Neural crest cell (in vitro differentiated cells): ENCODE data around the gene COX6A2. TPM values are rescaled to one million over a fixed set of nuclear protein-coding genes. Genes with fewer than 3 reads are reported as not detected.

Experiments used
- DNase-seq: peaks from one replicate; pipeline ENCODE4 v3.0.0; 2021; ENCODE audit warnings: low read depth, mixed read lengths, low spot score
- H3K27ac Mint-ChIP-seq: one replicate; pipeline ENCODE4 v1.8.0; 2021; ENCODE audit warnings: mild to moderate bottlenecking, mixed read lengths; ENCODE audit not compliant: unreplicated experiment
- H3K27me3 Mint-ChIP-seq: 2 replicates; pipeline ENCODE4 v1.8.0; 2021; ENCODE audit warnings: low read depth, mild to moderate bottlenecking, mixed read lengths
- H3K36me3 Mint-ChIP-seq: 2 replicates; pipeline ENCODE4 v1.8.0; 2021; ENCODE audit warnings: low read depth, mild to moderate bottlenecking, mixed read lengths
- H3K4me1 Mint-ChIP-seq: 2 replicates; pipeline ENCODE4 v1.8.0; 2021; ENCODE audit warnings: mixed read lengths
- H3K4me3 Mint-ChIP-seq: one replicate; pipeline ENCODE4 v1.8.0; 2021; ENCODE audit warnings: mild to moderate bottlenecking, mixed read lengths
- H3K9me3 Mint-ChIP-seq: 2 replicates; pipeline ENCODE4 v1.8.0; 2021; ENCODE audit warnings: mixed read lengths
- total RNA-seq: library from RNA; stranded (reverse); gene quantifications from 2 replicates; pipeline ENCODE4 v1.2.1, GENCODE V29; 2021
- TF ChIP-seq, protein P1 (sequence below): fragments of 200-600 bp; sonication (generic); conservative IDR thresholded peaks from 2 replicates; pipeline ENCODE4 v1.5.0; 2021; ENCODE audit warnings: antibody characterized with exemption, mild to moderate bottlenecking

The COX6A2 gene
- total RNA-seq, 1 donor from 2014 or later = not detected

DNA sequence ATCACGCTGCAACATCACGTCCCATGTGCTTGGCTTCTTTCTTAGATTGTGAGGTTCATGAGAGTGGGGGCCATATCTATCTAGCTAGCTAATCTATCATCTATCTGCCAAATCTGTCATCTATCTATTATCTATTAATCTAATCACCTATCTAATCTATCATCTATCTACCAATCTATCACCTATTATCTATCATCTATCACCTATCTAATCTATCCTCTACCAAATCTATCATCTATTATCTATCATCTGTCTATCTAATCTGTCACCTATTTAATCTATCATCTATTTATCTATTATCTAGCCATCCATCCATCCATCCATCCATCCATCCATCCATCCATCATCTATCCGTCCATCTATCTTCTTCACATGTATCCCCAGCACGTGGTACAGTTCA is 14.2 kb downstream of the COX6A2 start:
- TF ChIP-seq, protein P1, sequence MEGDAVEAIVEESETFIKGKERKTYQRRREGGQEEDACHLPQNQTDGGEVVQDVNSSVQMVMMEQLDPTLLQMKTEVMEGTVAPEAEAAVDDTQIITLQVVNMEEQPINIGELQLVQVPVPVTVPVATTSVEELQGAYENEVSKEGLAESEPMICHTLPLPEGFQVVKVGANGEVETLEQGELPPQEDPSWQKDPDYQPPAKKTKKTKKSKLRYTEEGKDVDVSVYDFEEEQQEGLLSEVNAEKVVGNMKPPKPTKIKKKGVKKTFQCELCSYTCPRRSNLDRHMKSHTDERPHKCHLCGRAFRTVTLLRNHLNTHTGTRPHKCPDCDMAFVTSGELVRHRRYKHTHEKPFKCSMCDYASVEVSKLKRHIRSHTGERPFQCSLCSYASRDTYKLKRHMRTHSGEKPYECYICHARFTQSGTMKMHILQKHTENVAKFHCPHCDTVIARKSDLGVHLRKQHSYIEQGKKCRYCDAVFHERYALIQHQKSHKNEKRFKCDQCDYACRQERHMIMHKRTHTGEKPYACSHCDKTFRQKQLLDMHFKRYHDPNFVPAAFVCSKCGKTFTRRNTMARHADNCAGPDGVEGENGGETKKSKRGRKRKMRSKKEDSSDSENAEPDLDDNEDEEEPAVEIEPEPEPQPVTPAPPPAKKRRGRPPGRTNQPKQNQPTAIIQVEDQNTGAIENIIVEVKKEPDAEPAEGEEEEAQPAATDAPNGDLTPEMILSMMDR = no peak
- H3K27me3 Mint-ChIP-seq = peaks cover 34% of the 10 kb centered on the region
- H3K9me3 Mint-ChIP-seq = peaks cover 4% of the 10 kb centered on the region
- no peak overlapping the region for H3K27ac Mint-ChIP-seq
- no peaks in the 10 kb centered on the region for H3K4me1 Mint-ChIP-seq
- DNase-seq = no peak
- H3K36me3 Mint-ChIP-seq = no peaks in the 10 kb centered on the region
- H3K4me3 Mint-ChIP-seq = no peak overlapping the region

DNA sequence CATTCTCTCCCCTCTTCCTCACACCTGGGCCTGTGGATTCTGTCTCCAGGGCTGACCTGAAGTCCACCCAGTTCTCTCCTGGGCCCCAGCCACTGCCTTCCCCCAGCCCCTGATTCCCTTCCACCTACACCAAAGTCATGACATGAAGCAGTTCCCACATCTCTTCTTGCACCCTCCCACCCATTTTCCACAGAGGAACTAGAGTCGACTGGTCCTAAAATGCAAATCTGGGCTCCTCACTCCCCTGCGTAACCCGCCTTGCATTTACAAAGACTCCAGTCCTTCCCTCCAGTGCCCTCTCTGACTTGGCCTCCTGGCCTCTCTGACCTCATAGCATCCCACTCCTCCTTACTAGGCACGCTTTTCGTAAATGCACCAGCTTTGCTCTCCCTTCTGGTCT is 14.8 kb downstream of the COX6A2 start:
- peak overlapping the region; percentile 60 for H3K27ac Mint-ChIP-seq
- peaks cover 35% of the 10 kb centered on the region for H3K27me3 Mint-ChIP-seq
- H3K9me3 Mint-ChIP-seq = peaks cover 4% of the 10 kb centered on the region
- DNase-seq = no peak
- H3K4me1 Mint-ChIP-seq = no peaks in the 10 kb centered on the region
- no peak overlapping the region for H3K4me3 Mint-ChIP-seq
- H3K36me3 Mint-ChIP-seq = no peaks in the 10 kb centered on the region
- TF ChIP-seq, protein P1 = no peak

DNA sequence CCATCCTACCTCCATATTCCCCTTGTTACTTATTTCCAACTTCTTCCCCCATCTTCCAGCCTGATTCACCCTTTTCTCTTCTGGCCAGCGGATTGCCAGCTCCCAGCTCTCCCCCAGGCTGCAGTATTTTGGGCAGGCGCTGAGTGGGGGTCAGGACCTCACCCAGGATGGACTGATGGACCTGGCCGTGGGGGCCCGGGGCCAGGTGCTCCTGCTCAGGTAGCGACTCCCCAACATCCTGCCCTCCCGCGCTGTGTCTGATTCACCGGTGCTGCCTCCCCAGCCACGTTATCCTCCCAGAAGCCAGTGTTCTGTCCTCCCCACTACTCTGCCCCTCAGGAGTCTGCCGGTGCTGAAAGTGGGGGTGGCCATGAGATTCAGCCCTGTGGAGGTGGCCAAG is 15.4 kb downstream of the COX6A2 start:
- DNase-seq = no peak
- H3K4me1 Mint-ChIP-seq = no peaks in the 10 kb centered on the region
- no peaks in the 10 kb centered on the region for H3K9me3 Mint-ChIP-seq
- H3K27ac Mint-ChIP-seq = no peak overlapping the region
- H3K4me3 Mint-ChIP-seq = no peak overlapping the region
- TF ChIP-seq, protein P1 = no peak
- H3K36me3 Mint-ChIP-seq = no peaks in the 10 kb centered on the region
- H3K27me3 Mint-ChIP-seq = peaks cover 34% of the 10 kb centered on the region

DNA sequence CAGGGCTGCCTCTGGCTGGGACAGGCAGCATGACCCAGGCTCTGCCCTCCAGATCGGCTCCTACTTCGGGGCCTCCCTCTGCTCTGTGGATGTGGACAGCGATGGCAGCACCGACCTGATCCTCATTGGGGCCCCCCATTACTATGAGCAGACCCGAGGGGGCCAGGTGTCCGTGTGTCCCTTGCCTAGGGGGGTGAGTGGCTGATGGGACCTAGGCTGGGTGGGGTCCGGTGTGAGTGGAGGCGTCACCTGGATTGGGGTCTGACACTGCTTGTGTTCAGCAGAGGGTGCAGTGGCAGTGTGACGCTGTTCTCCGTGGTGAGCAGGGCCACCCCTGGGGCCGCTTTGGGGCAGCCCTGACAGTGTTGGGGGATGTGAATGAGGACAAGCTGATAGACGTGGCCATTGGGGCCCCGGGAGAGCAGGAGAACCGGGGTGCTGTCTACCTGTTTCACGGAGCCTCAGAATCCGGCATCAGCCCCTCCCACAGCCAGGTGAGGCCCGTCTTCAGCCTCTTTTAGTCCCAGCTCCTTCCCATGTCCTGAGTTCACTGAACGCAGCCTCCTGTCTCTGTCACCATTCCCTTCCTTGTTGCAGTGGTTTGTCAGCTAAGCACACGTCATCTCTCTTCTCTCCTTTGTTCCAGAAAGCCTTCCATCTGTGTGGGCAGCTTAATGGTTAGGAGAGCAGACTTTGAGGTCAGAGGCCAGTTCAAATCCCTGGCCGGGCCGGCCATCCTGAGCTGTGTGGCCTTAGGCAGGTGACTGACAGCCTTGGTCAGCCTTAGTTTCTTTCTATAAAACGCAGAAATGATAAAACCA is 16.9 kb downstream of the COX6A2 start:
- Mint-ChIP-seq H3K27me3 (peaks cover 35% of the 10 kb centered on the region), H3K36me3 (no peaks in the 10 kb centered on the region), H3K9me3 (no peaks in the 10 kb centered on the region), H3K27ac (no peak overlapping the region), H3K4me1 (no peaks in the 10 kb centered on the region), H3K4me3 (no peak overlapping the region)
- no peak for DNase-seq
- TF ChIP-seq, protein P1 = no peak

DNA sequence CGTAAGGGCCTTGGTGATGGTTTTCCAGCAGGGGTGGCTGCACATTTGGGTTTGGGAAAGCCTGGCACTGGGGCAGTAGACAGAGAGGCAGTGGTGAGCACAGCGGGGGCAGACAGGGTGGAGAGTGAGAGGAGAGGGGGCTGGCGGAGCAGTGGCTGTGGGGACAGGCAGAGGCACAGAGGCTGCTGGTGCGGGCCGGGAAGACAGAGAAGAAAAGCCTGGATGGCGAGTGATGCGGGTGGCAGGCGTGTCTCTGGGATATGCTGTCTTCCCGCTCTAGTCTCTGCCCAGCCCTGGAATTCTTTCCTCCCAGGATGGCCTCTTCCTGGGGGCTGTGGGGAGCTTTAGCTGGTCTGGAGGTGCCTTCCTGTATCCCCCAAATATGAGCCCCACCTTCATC is 18.1 kb downstream of the COX6A2 start:
- no peak for DNase-seq
- H3K36me3 Mint-ChIP-seq = no peaks in the 10 kb centered on the region
- H3K4me3 Mint-ChIP-seq = no peak overlapping the region
- H3K9me3 Mint-ChIP-seq = no peaks in the 10 kb centered on the region
- H3K4me1 Mint-ChIP-seq = no peaks in the 10 kb centered on the region
- H3K27ac Mint-ChIP-seq = no peak overlapping the region
- peaks cover 26% of the 10 kb centered on the region for H3K27me3 Mint-ChIP-seq
- TF ChIP-seq, protein P1 = no peak
